DOHH2 (cell line): ENCODE measurements around the gene PIAS1.

ENCODE experiments used
- H3F3A ChIP-seq: fragments of 200-600 bp; sonication (generic), shearing (Covaris generic); 2 replicates; pipeline ENCODE4 v1.6.0; 2016; ENCODE audit warnings: antibody characterized with exemption, mild to moderate bottlenecking; ENCODE audit not compliant: control insufficient read depth, insufficient read depth
- H3K27ac ChIP-seq: fragments of 200-600 bp; sonication (generic); 2 replicates; pipeline ENCODE4 v1.5.1; 2014; ENCODE audit warnings: low read depth, mild to moderate bottlenecking, low read length, moderate library complexity
- H3K27me3 ChIP-seq: fragments of 200-600 bp; sonication (generic); 2 replicates; pipeline ENCODE4 v1.6.1; 2014; ENCODE audit warnings: mild to moderate bottlenecking, low read length, mixed read lengths; ENCODE audit not compliant: control insufficient read depth
- H3K36me3 ChIP-seq: fragments of 200-600 bp; sonication (generic); 2 replicates; pipeline ENCODE4 v1.6.1; 2014; ENCODE audit warnings: mild to moderate bottlenecking, low read length, moderate library complexity, mixed read lengths; ENCODE audit not compliant: control insufficient read depth
- H3K4me1 ChIP-seq: fragments of 200-600 bp; sonication (generic); 2 replicates; pipeline ENCODE4 v1.6.1; 2014; ENCODE audit warnings: mild to moderate bottlenecking, low read length, mixed read lengths; ENCODE audit not compliant: control insufficient read depth
- H3K4me2 ChIP-seq: fragments of 200-600 bp; sonication (generic); 2 replicates; pipeline ENCODE4 v1.6.0; 2014; ENCODE audit warnings: mild to moderate bottlenecking, low read length, moderate library complexity
- H3K4me3 ChIP-seq: fragments of 200-600 bp; sonication (generic); 2 replicates; pipeline ENCODE4 v1.5.1; 2014; ENCODE audit warnings: mild to moderate bottlenecking, low read length, mixed read lengths
- H3K79me2 ChIP-seq: fragments of 200-600 bp; sonication (generic); 2 replicates; pipeline ENCODE4 v1.6.1; 2014; ENCODE audit warnings: mild to moderate bottlenecking, low read length, mixed read lengths; ENCODE audit not compliant: control insufficient read depth
- H3K9me2 ChIP-seq: fragments of 200-600 bp; sonication (generic); replicated peaks from 2 replicates; pipeline ENCODE4 v1.6.1; 2014; ENCODE audit warnings: mild to moderate bottlenecking, low read length, mixed read lengths; ENCODE audit not compliant: control insufficient read depth
- H3K9me3 ChIP-seq: fragments of 200-600 bp; sonication (generic); 2 replicates; pipeline ENCODE4 v1.6.1; 2014; ENCODE audit warnings: antibody characterized with exemption, low read length, mixed read lengths; ENCODE audit not compliant: control insufficient read depth, insufficient read depth
- H4K20me1 ChIP-seq: fragments of 200-600 bp; sonication (generic); 2 replicates; pipeline ENCODE4 v1.6.0; 2014; ENCODE audit warnings: low read depth, mild to moderate bottlenecking, antibody characterized with exemption, low read length, moderate library complexity; ENCODE audit not compliant: control insufficient read depth, insufficient read depth
- CTCF ChIP-seq: fragments of 200-600 bp; sonication (generic); IDR thresholded peaks from one replicate; pipeline ENCODE4 v1.5.1; 2014; ENCODE audit warnings: antibody characterized with exemption, mild to moderate bottlenecking, low read depth, low read length; ENCODE audit not compliant: poor library complexity, severe bottlenecking
- EZH2phosphoT487 ChIP-seq: fragments of 200-600 bp; sonication (generic); IDR thresholded peaks from 2 replicates; pipeline ENCODE4 v1.6.1; 2017; ENCODE audit warnings: borderline replicate concordance, mild to moderate bottlenecking, antibody characterized with exemption, low read length, moderate library complexity, mixed read lengths

The PIAS1 gene

GRCh38 chr15:68130851-68131250 lies 76.7 kb downstream of the PIAS1 start:
- Histone ChIP-seq H3K79me2 (peaks cover 42% of the 10 kb centered on the region), H3K27me3 (no peaks in the 10 kb centered on the region), H3K27ac (no peak overlapping the region), H3K4me3 (no peak overlapping the region), H3K9me3 (no peaks in the 10 kb centered on the region), H3K4me1 (no peaks in the 10 kb centered on the region), H3K9me2 (no peaks in the 10 kb centered on the region), H3K36me3 (no peaks in the 10 kb centered on the region), H3F3A (no peaks in the 10 kb centered on the region), H4K20me1 (0 out of 2 replicates have a peak, but pooled peaks cover 3% of the 10 kb centered on the region), H3K4me2 (no peak overlapping the region)
- no peak for TF ChIP-seq CTCF
- TF ChIP-seq EZH2phosphoT487, result no peak

GRCh38 chr15:68137096-68137495 lies 83.0 kb downstream of the PIAS1 start:
- Histone ChIP-seq H3K27me3 (no peaks in the 10 kb centered on the region), H3K36me3 (peaks cover 10% of the 10 kb centered on the region), H3F3A (0 out of 2 replicates have a peak, but pooled peaks cover 6% of the 10 kb centered on the region), H3K4me3 (no peak overlapping the region), H4K20me1 (no peaks in the 10 kb centered on the region; the same call in 1 of the 2 replicates), H3K4me1 (no peaks in the 10 kb centered on the region), H3K9me2 (no peaks in the 10 kb centered on the region), H3K79me2 (peaks cover 21% of the 10 kb centered on the region), H3K9me3 (no peaks in the 10 kb centered on the region), H3K27ac (no peak overlapping the region), H3K4me2 (no peak overlapping the region)
- TF ChIP-seq CTCF (no peak), EZH2phosphoT487 (no peak)

GRCh38 chr15:68143129-68143528 lies 89.0 kb downstream of the PIAS1 start:
- no peaks in the 10 kb centered on the region for H3K9me3 ChIP-seq
- H3K4me3 ChIP-seq, result no peak overlapping the region
- no peaks in the 10 kb centered on the region for H3K4me1 ChIP-seq
- H3K36me3 ChIP-seq, result peaks cover 39% of the 10 kb centered on the region
- H3K9me2 ChIP-seq, result no peaks in the 10 kb centered on the region
- peaks cover 11% of the 10 kb centered on the region; the same call in 1 of the 2 replicates for H3K79me2 ChIP-seq
- no peaks in the 10 kb centered on the region; the same call in 1 of the 2 replicates for H4K20me1 ChIP-seq
- H3K4me2 ChIP-seq, result no peak overlapping the region
- H3F3A ChIP-seq, result 0 out of 2 replicates have a peak, but pooled peaks cover 6% of the 10 kb centered on the region
- TF ChIP-seq EZH2phosphoT487 (no peak), CTCF (no peak)
- no peak overlapping the region for H3K27ac ChIP-seq
- no peaks in the 10 kb centered on the region for H3K27me3 ChIP-seq
